ENCODE data around the gene RASGEF1B. TPM values are rescaled to one million over a fixed set of nuclear protein-coding genes. Genes with fewer than 3 reads are reported as not detected.

The RASGEF1B gene
- total and polyA plus RNA-seq, 4 donors = 8.9 to 57.4 (median 32.1) TPM

GRCh38 chr4:81510643-81511178 is 39.0 kb upstream of the RASGEF1B start:
- H3K36me3 ChIP-seq (ENCODE audit: control insufficient read depth in 4 of 4, insufficient read depth in 3 of 4, low read depth in 1 of 4, low read length in 3 of 4) = no peaks in the 10 kb centered on the region
- H3K9ac ChIP-seq (ENCODE audit: low read depth in 1 of 2, low read length in 2 of 2) = no peak overlapping the region
- DNase-seq (ENCODE audit: low spot score) = no peak
- no peaks in the 10 kb centered on the region for H3K4me1 ChIP-seq (ENCODE audit: control insufficient read depth in 4 of 4, insufficient read depth in 4 of 4, low read length in 3 of 4)
- no peak overlapping the region for H3K4me3 ChIP-seq (ENCODE audit: low read depth in 1 of 3, low read length in 3 of 3)
- whole genome bisulfite sequencing = 93% methylated on average over 3 of the region's 3 CpGs
- no peaks in the 10 kb centered on the region for H3K27me3 ChIP-seq (ENCODE audit: control insufficient read depth in 4 of 4, insufficient read depth in 4 of 4, low read length in 3 of 4)
- no peak overlapping the region for H3K27ac ChIP-seq (ENCODE audit: low read depth in 1 of 2, low read length in 2 of 2)
- H3K9me3 ChIP-seq (ENCODE audit: control insufficient read depth in 4 of 4, low read length in 3 of 4) = no peaks in the 10 kb centered on the region
- no peak for TF ChIP-seq RXRA (IDR thresholded peaks at IDR 0.05)
- TF ChIP-seq HNF4A (conservative IDR thresholded peaks at IDR 0.05) = no peak
- no peak for TF ChIP-seq FOXA1 (IDR thresholded peaks at IDR 0.05)
- TF ChIP-seq JUND (IDR thresholded peaks at IDR 0.05) = no peak
- no peak for TF ChIP-seq CTCF (IDR thresholded peaks at IDR 0.05; ENCODE audit: low read depth, low read length, missing input control)
- no peak for TF ChIP-seq ATF3 (IDR thresholded peaks at IDR 0.05)
- no peak for TF ChIP-seq RAD21 (IDR thresholded peaks at IDR 0.05)
- no peak for TF ChIP-seq NR2F2 (IDR thresholded peaks at IDR 0.05)
- no peak for TF ChIP-seq YY1 (IDR thresholded peaks at IDR 0.05)
- no peak for TF ChIP-seq GABPA (IDR thresholded peaks at IDR 0.05 in 1 of 2, conservative IDR thresholded peaks at IDR 0.05 in 1 of 2)

- no peak for DNase-seq (ENCODE audit: low spot score)
- Histone ChIP-seq H3K4me1 (ENCODE audit: control insufficient read depth in 4 of 4, insufficient read depth in 4 of 4, low read length in 3 of 4) (no peaks in the 10 kb centered on the region), H3K36me3 (ENCODE audit: control insufficient read depth in 4 of 4, insufficient read depth in 3 of 4, low read depth in 1 of 4, low read length in 3 of 4) (no peaks in the 10 kb centered on the region), H3K4me3 (ENCODE audit: low read depth in 1 of 3, low read length in 3 of 3) (no peak overlapping the region), H3K9ac (ENCODE audit: low read depth in 1 of 2, low read length in 2 of 2) (no peak overlapping the region), H3K9me3 (ENCODE audit: control insufficient read depth in 4 of 4, low read length in 3 of 4) (no peaks in the 10 kb centered on the region), H3K27ac (ENCODE audit: low read depth in 1 of 2, low read length in 2 of 2) (no peak overlapping the region), H3K27me3 (ENCODE audit: control insufficient read depth in 4 of 4, insufficient read depth in 4 of 4, low read length in 3 of 4) (no peaks in the 10 kb centered on the region)
- TF ChIP-seq HNF4G (IDR thresholded peaks at IDR 0.05) = no peak
- no peak for TF ChIP-seq JUND (IDR thresholded peaks at IDR 0.05)
- TF ChIP-seq HNF4A (conservative IDR thresholded peaks at IDR 0.05) = no peak
- no peak for TF ChIP-seq MAX (IDR thresholded peaks at IDR 0.05)
- TF ChIP-seq SP1 (IDR thresholded peaks at IDR 0.05) = no peak
- TF ChIP-seq REST (IDR thresholded peaks at IDR 0.05) = no peak
- TF ChIP-seq YY1 (IDR thresholded peaks at IDR 0.05) = no peak
- TF ChIP-seq RXRA (IDR thresholded peaks at IDR 0.05) = no peak
- TF ChIP-seq ZBTB33 (IDR thresholded peaks at IDR 0.05) = no peak
- WGBS = 85% methylated on average over 7 of the region's 7 CpGs
Measured at GRCh38 chr4:81509822-81510221, 38.1 kb upstream of the RASGEF1B start.

Measured in liver (tissue), 9 donors.